GM13976 (cell line): Measurements from ENCODE around the gene SLC19A1.

ENCODE experiments used
- DNase-seq: peaks from one replicate; pipeline ENCODE4 v3.0.0; 2012; ENCODE audit warnings: low spot score
- in situ Hi-C: fragments of 300-500 bp; cut with MboI; formaldehyde crosslinking; loops from one replicate; pipeline ENCODE4 v1.12.0; 2022; ENCODE audit warnings: low sequenced_read_pairs, mixed read lengths, inconsistent platforms; ENCODE audit not compliant: unreplicated experiment
- TF ChIP-seq, protein P1 (sequence below): IDR thresholded peaks from 2 replicates; pipeline ENCODE4 v1.5.1; 2012; ENCODE audit warnings: borderline replicate concordance, mild to moderate bottlenecking; ENCODE audit not compliant: insufficient read depth; ENCODE audit errors: extremely low read depth, missing control alignments, control extremely low read depth

SLC19A1 gene

GRCh38 chr21:45580576-45581321 lies 38.5 kb upstream of the SLC19A1 start:
- peak; percentile 24 for DNase-seq
- in situ Hi-C loops = no loop called here

DNA sequence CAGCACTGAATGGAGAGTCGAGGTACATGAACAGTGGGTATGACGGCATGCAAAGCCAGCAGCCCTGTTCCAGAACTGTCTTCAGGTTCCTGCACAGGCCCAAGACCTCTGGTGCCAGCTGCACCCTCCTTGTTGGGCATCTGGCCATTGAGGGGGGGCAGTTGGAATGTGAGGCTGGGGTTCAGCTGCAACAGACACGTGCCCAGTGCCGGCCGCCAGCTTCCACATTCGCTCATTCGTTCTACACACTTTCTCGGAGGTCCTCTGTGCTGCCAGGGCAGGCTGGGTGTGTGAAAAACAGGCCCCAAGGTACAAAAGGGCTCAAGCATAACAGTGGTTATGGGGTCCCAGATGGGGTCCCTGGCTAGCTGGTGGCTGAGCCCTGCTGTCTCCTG lies 37.9 kb upstream of the SLC19A1 start:
- TF ChIP-seq, protein P1, sequence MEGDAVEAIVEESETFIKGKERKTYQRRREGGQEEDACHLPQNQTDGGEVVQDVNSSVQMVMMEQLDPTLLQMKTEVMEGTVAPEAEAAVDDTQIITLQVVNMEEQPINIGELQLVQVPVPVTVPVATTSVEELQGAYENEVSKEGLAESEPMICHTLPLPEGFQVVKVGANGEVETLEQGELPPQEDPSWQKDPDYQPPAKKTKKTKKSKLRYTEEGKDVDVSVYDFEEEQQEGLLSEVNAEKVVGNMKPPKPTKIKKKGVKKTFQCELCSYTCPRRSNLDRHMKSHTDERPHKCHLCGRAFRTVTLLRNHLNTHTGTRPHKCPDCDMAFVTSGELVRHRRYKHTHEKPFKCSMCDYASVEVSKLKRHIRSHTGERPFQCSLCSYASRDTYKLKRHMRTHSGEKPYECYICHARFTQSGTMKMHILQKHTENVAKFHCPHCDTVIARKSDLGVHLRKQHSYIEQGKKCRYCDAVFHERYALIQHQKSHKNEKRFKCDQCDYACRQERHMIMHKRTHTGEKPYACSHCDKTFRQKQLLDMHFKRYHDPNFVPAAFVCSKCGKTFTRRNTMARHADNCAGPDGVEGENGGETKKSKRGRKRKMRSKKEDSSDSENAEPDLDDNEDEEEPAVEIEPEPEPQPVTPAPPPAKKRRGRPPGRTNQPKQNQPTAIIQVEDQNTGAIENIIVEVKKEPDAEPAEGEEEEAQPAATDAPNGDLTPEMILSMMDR = no peak
- in situ Hi-C loops = no loop called here
- no peak for DNase-seq

More at GRCh38 chr21:45580576-45581321, 38.5 kb upstream of the SLC19A1 start:
- TF ChIP-seq, protein P1 = no peak

DNA sequence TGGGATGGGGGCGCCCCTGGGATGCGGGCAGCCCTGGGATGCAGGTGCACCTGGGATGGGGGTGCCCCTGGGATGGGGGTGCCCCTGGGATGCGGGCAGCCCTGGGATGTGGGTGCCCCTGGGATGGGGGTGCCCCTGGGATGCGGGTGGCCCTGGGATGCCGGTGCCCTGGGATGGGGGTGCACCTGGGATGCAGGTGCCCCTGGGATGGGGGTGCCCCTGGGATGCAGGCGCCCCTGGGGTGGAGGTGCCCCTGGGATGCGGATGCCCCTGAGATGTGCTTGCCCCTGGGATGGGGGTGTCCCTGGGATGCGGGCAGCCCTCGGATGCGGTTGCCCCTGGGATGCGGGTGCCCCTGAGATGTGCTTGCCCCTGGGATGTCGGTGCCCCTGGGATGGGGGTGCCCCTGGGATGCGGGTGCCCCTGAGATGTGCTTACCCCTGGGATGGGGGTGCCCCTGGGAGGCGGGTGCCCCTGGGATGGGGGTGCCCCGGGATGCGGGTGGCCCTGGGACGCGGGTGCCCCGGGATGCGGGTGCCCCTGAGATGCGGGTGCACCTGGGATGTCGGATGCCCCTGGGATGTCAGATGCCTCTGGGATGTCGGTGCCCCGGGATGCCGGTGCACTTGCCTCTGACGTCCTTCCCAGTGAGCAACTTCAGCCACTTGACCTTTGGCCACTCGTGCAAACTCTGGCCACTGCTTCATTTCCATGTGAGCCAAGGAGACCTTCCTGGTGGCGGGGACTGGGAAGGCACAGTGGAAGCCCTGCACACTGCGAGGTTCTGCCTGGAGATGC lies 37.3 kb upstream of the SLC19A1 start:
- peak; percentile 23 for DNase-seq

DNA sequence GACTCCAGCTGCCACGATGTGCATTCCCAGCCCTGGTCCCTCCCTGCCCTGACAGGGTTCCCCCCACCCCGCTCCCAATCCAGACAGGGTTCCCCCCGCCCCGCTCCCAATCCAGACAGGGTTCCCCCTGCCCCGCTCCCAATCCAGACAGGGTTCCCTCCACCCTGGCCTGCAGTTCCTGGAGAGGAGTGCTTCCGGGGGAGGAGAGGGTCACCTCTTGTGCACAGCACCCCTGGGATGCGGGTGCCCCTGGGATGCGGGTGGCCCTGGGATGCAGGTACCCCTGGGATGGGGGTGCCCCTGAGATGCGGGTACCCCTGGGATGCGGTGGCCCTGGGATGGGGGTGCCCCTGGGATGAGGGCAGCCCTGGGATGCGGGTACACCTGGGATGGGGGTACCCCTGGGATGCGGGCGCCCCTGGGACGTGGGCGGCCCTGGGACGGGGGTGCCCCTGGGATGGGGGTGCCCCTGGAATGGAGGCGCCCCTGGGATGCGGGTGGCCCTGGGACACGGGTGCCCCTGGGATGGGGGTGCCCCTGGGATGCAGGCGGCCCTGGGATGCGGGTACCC lies 36.7 kb upstream of the SLC19A1 start:
- TF ChIP-seq, protein P1 = no peak
- in situ Hi-C loops = no loop called here
- DNase-seq = no peak

More for the DNA sequence above, 37.3 kb upstream of the SLC19A1 start:
- in situ Hi-C loops = no loop called here
- TF ChIP-seq, protein P1 = no peak

GRCh38 chr21:45578176-45578801 lies 36.0 kb upstream of the SLC19A1 start:
- no peak for DNase-seq
- in situ Hi-C loops = no loop called here
- TF ChIP-seq, protein P1 = no peak

- no peak for DNase-seq
- in situ Hi-C loops = no loop called here
Measured at GRCh38 chr21:45577801-45578175, 35.5 kb upstream of the SLC19A1 start.

More at GRCh38 chr21:45577801-45578175, 35.5 kb upstream of the SLC19A1 start:
- TF ChIP-seq, protein P1 = no peak
